Lung (tissue), 12 donors: ENCODE results near the gene SLC4A9. TPM values are rescaled to one million over a fixed set of nuclear protein-coding genes. Genes with fewer than 3 reads are reported as not detected.

Source experiments
- ATAC-seq: fragments of 200-7000 bp; cut with Tn5 transposase; one replicate; pipeline ENCODE4 v1.9.1; 2020; ENCODE audit warnings: moderate number of reproducible peaks; ENCODE audit not compliant: insufficient read depth, low FRiP score
- DNase-seq, 3 donors: peaks; one replicate each; pipeline ENCODE4 v3.0.0-alpha.2; 2013 to 2017
- H3K27ac ChIP-seq, 2 donors: one replicate each; pipeline ENCODE4 v1.5.1; 2013; ENCODE audit warnings: mild to moderate bottlenecking in 2 of 2, moderate library complexity in 2 of 2, control low read depth in 1 of 2, inconsistent platforms in 1 of 2, low read depth in 1 of 2, low read length in 1 of 2
- H3K27me3 ChIP-seq, 3 donors: one replicate each; pipeline ENCODE4 v1.5.1; 2013; ENCODE audit warnings: low read length in 2 of 3; ENCODE audit not compliant: control insufficient read depth in 3 of 3, insufficient read depth in 3 of 3
- H3K36me3 ChIP-seq, 4 donors: one replicate each; pipeline ENCODE4 v1.5.1; 2013; ENCODE audit warnings: low read length in 4 of 4, mild to moderate bottlenecking in 1 of 4, moderate library complexity in 1 of 4; ENCODE audit not compliant: control insufficient read depth in 4 of 4, insufficient read depth in 4 of 4
- H3K4me1 ChIP-seq, 5 donors: one replicate each; pipeline ENCODE4 v1.5.1; 2013; ENCODE audit warnings: low read length in 5 of 5, mild to moderate bottlenecking in 2 of 5, moderate library complexity in 1 of 5; ENCODE audit not compliant: control insufficient read depth in 5 of 5, insufficient read depth in 5 of 5
- H3K4me3 ChIP-seq: one replicate; pipeline ENCODE4 v1.5.1; 2013; ENCODE audit warnings: mild to moderate bottlenecking, control low read depth, moderate library complexity
- H3K9ac ChIP-seq, 2 donors: one replicate each; pipeline ENCODE4 v1.5.1; 2013; ENCODE audit warnings: low read length in 2 of 2, control low read depth in 1 of 2; ENCODE audit not compliant: insufficient read depth in 1 of 2
- H3K9me3 ChIP-seq, 4 donors: one replicate each; pipeline ENCODE4 v1.5.1; 2013; ENCODE audit warnings: low read length in 3 of 4, mild to moderate bottlenecking in 1 of 4, moderate library complexity in 1 of 4; ENCODE audit not compliant: control insufficient read depth in 4 of 4, insufficient read depth in 3 of 4
- WGBS, 2 donors: extraction: QIAGEN DNeasy Blood & Tissue Kit; methylation state at CpG; one replicate each; pipeline ENCODE4 v1.1.7; 2013; 5-methylcytosine and 5-hydroxymethylcytosine counted together
- polyA plus RNA-seq, 2 donors: library from polyadenylated mRNA; stranded (reverse); fragments of 200-250 nt; gene quantifications; one replicate each; pipeline ENCODE4 v1.2.1, GENCODE V29; 2013
- total RNA-seq, 2 donors: library from RNA; depleted of rRNA in 1 of 2; stranded (reverse); fragments of >200 nt in 1 of 2; gene quantifications; one replicate each; pipeline ENCODE4 v1.2.1, GENCODE V29; 2014 to 2021
- TF ChIP-seq, protein P1 (sequence below): IDR thresholded peaks from 2 replicates; pipeline ENCODE4 v1.5.1; 2012; ENCODE audit warnings: mild to moderate bottlenecking; ENCODE audit errors: control extremely low read depth, extremely low read depth
- donor health status: control.
- donor health status: control.
- donor health status: Bipolar disorder and iron deficiency.
- donor health status: healthy.
- donor health status: DM: yes; HTN: yes; CAD: no.

Gene SLC4A9
- total and polyA plus RNA-seq, 4 donors: 0.05 to 0.18 (median 0.09) TPM

DNA sequence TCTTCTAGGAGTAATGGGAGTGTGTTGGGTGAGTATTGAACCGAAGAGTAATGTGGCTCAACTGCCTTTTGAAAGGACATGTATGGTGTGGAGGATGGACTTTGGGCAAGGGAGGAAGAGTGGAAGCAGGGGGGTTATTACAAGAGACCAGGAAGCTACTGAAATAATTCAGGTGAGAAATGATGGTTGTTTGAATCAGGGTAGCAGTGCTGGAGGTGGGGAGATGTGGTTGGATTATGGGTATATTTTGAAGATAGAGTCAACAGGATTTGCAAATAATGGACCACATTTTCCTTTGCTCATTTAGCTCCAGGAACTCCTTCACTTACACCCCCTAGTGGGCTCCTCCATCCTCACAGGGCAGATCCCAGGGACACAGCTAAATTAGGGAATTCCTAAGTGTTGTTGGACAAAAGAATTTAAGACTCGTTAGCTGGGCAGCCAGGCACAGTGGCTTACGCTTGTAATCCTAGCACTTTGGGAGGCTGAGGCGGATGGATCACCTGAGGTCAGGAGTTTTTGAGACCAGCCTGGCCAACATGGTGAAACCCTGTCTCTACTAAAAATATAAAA lies 1.2 kb upstream of the SLC4A9 start:
- DNase-seq (peak in 2 of 3 donors; percentile 18 to 29), ATAC-seq (no peak)
- Histone ChIP-seq H3K9ac (no peak overlapping the region), H3K27ac (no peak overlapping the region), H3K27me3 (no peaks in the 10 kb centered on the region), H3K36me3 (no peaks in the 10 kb centered on the region), H3K4me3 (no peak overlapping the region), H3K4me1 (peaks cover 0 to 6% (median 0%) of the 10 kb centered on the region in 5 donors), H3K9me3 (no peaks in the 10 kb centered on the region)
- WGBS, 2 donors: 76 to 89% methylated on average over 4 of the region's 4 CpGs
- TF ChIP-seq, protein P1, sequence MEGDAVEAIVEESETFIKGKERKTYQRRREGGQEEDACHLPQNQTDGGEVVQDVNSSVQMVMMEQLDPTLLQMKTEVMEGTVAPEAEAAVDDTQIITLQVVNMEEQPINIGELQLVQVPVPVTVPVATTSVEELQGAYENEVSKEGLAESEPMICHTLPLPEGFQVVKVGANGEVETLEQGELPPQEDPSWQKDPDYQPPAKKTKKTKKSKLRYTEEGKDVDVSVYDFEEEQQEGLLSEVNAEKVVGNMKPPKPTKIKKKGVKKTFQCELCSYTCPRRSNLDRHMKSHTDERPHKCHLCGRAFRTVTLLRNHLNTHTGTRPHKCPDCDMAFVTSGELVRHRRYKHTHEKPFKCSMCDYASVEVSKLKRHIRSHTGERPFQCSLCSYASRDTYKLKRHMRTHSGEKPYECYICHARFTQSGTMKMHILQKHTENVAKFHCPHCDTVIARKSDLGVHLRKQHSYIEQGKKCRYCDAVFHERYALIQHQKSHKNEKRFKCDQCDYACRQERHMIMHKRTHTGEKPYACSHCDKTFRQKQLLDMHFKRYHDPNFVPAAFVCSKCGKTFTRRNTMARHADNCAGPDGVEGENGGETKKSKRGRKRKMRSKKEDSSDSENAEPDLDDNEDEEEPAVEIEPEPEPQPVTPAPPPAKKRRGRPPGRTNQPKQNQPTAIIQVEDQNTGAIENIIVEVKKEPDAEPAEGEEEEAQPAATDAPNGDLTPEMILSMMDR: no peak

DNA sequence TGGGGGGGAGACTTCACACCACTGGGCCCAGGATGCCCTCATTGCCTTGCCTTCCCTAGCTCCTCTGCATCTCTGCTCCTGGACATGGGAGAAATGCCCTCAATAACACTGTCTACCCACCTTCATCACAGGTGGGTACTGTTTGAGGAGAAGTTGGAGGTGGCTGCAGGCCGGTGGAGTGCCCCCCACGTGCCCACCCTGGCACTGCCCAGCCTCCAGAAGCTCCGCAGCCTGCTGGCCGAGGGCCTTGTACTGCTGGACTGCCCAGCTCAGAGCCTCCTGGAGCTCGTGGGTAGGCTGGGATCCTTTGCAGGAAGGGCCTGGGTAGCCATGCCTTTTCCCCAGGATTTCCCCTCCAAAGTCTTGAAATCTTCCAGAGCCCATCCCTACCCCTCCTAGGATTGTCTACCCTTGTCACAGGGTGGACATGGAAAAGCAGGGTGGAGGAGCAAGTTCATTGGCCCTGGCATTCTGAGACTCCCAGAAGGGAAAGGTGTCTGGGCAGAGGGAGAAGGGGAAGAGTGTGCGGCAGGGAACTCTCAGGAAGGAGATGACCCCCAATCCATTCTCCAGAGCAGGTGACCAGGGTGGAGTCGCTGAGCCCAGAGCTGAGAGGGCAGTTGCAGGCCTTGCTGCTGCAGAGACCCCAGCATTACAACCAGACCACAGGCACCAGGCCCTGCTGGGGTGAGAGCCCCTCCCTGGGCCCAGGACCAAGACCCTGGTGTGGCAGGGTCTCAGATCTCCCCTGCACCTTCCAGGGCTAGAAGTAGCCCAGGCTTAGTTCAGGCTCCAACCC lies 886 bp downstream of the SLC4A9 start:
- 78 to 91% methylated on average over 7 of the region's 7 CpGs for WGBS, 2 donors
- Histone ChIP-seq H3K9ac (no peak overlapping the region), H3K27me3 (no peaks in the 10 kb centered on the region), H3K36me3 (no peaks in the 10 kb centered on the region), H3K9me3 (no peaks in the 10 kb centered on the region), H3K27ac (no peak overlapping the region), H3K4me3 (no peak overlapping the region), H3K4me1 (peaks cover 0 to 6% (median 0%) of the 10 kb centered on the region in 5 donors)
- ATAC-seq (no peak), DNase-seq (no peak)
- TF ChIP-seq, protein P1: no peak

DNA sequence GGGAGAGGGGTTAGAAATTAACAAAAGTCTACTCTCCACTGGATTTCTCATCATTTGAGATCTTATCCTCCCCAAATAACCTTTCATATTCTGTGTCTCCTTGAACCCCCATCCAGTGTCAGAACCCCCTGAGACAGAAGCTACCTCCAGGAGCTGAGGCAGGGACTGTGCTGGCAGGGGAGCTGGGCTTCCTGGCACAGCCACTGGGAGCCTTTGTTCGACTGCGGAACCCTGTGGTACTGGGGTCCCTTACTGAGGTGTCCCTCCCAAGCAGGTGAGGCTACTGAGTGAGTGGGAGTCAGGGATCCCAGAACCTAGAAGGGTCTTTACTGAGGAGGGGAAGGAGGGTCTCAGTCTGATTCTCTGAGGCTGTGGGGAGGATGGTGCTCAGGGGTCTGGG lies 1.9 kb downstream of the SLC4A9 start:
- Histone ChIP-seq H3K9me3 (no peaks in the 10 kb centered on the region), H3K4me3 (no peak overlapping the region), H3K9ac (no peak overlapping the region), H3K27ac (no peak overlapping the region), H3K4me1 (peaks cover 0 to 6% (median 0%) of the 10 kb centered on the region in 5 donors), H3K36me3 (no peaks in the 10 kb centered on the region), H3K27me3 (no peaks in the 10 kb centered on the region)
- DNase-seq (no peak), ATAC-seq (no peak)
- TF ChIP-seq, protein P1: no peak
- WGBS, 2 donors: 91 to 96% methylated on average over 2 of the region's 2 CpGs
